HFFc6 (cell line): ENCODE measurements around the gene ATXN7. TPM values are rescaled to one million over a fixed set of nuclear protein-coding genes. Genes with fewer than 3 reads are reported as not detected.

Experiments
- DNase-seq: peaks from one replicate; pipeline ENCODE4 v3.0.0-alpha.2; 2018
- H3K27ac Mint-ChIP-seq: 2 replicates; pipeline ENCODE4 v1.8.0; 2020; ENCODE audit warnings: mild to moderate bottlenecking, mixed read lengths
- H3K27me3 Mint-ChIP-seq: 2 replicates; pipeline ENCODE4 v1.8.0; 2021; ENCODE audit warnings: mild to moderate bottlenecking, moderate library complexity, mixed read lengths; ENCODE audit not compliant: insufficient read depth
- H3K36me3 Mint-ChIP-seq: 2 replicates; pipeline ENCODE4 v1.8.0; 2021; ENCODE audit warnings: low read depth, mixed read lengths
- H3K4me1 Mint-ChIP-seq: 2 replicates; pipeline ENCODE4 v1.8.0; 2020; ENCODE audit warnings: low read depth, mixed read lengths
- H3K4me3 Mint-ChIP-seq: 2 replicates; pipeline ENCODE4 v1.8.0; 2020; ENCODE audit warnings: mild to moderate bottlenecking, moderate library complexity, mixed read lengths
- H3K9me3 Mint-ChIP-seq: 2 replicates; pipeline ENCODE4 v1.8.0; 2020; ENCODE audit warnings: mild to moderate bottlenecking, mixed read lengths
- CTCF ChIP-seq: fragments of 200-600 bp; sonication (generic); IDR thresholded peaks from 2 replicates; pipeline ENCODE4 v1.5.0; 2021; ENCODE audit warnings: antibody characterized with exemption, mild to moderate bottlenecking
- total RNA-seq, 6 experiments: library from RNA; stranded (reverse); fragmentation: NEBNext Ultra II Directional; extraction: Animal tissue kit (Norgen Biotek cat#: 25700); gene quantifications; 2 replicates in 1 of 6; 3 replicates in 5 of 6; pipeline ENCODE4 v1.2.3, GENCODE V29; 2021

Gene ATXN7
- total RNA-seq, 6 experiments from 2014 or later, result 11.5 to 18.4 (median 15.2) TPM

GRCh38 chr3:64046592-64046991 lies 182.9 kb downstream of the ATXN7 start:
- H3K9me3 Mint-ChIP-seq, result no peaks in the 10 kb centered on the region
- peaks cover 27% of the 10 kb centered on the region for H3K4me1 Mint-ChIP-seq
- H3K27ac Mint-ChIP-seq, result no peak overlapping the region
- no peaks in the 10 kb centered on the region for H3K27me3 Mint-ChIP-seq
- no peak overlapping the region for H3K4me3 Mint-ChIP-seq
- H3K36me3 Mint-ChIP-seq, result no peaks in the 10 kb centered on the region
- no peak for TF ChIP-seq CTCF
- DNase-seq, result no peak

DNA sequence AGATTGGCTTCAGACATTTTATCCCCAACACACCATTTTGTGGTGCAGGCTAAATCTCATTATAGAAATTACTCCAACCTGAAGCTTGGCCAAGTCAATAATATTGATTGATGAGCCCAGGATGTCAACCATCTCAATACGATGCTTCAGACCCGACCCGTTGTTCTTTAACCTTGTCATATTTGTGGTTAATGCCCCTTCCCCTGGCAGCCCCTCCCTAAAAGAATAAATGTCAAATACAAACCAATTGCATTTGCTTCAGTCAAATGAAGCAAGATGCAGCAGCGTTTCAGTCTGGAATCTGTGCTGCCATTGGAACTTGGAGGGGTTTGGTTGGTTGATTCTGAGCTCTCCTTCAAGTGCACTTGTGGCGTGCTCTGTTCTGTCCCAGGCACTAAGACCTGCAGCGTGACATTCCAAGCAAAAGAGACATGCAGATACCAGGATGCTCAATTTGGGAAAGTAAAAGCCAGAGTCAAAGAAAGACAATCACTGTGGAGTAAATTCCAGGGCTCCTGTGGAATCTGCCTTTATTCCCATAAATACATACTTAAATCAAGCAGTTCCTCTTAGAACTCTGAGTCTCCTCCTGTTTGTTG lies 183.4 kb downstream of the ATXN7 start:
- TF ChIP-seq CTCF, result no peak
- no peak for DNase-seq
- Mint-ChIP-seq H3K27me3 (no peaks in the 10 kb centered on the region), H3K4me3 (no peak overlapping the region), H3K27ac (no peak overlapping the region), H3K4me1 (peaks cover 27% of the 10 kb centered on the region), H3K36me3 (no peaks in the 10 kb centered on the region), H3K9me3 (no peaks in the 10 kb centered on the region)

DNA sequence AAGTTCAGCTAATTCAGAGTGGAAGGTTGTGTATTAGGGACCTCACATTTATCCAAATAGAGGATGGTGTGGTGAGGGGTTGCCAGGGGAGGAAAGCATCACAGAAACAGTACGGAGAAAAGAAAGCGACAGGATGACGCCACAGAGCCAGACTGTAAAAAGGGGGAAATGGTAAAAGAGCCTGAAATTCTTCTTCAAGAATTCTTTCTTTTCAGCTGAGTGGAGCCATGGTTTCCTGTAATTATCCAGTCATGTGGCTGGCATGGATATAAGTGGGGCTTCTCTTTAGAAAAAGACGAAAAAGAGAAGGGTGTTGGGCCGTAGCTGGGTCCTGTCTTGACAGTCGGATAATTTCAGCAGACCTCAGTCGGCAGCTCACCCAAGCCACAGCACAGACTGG lies 184.1 kb downstream of the ATXN7 start:
- no peak for TF ChIP-seq CTCF
- Mint-ChIP-seq H3K36me3 (no peaks in the 10 kb centered on the region), H3K4me1 (peaks cover 27% of the 10 kb centered on the region), H3K4me3 (no peak overlapping the region), H3K9me3 (no peaks in the 10 kb centered on the region), H3K27me3 (no peaks in the 10 kb centered on the region), H3K27ac (no peak overlapping the region)
- no peak for DNase-seq

DNA sequence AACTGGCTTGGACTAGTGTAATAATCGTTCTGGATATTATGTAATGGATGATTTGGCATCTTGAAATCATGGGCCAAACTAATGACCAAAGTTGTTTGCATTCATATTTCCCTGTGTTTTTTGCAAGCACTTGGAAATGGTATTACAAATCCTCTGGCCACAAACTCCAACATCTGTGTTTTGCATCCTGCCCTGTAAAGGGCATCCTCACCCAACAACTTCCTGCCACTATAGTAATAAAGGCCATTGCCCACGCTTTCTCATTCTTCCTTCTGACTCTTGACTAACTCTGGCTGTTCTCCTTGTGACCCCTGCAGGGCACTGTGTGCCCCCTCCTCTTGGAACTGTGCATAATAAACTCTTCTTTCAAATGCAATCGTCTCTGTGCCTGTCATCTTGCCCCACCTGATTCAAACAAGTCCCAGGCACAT lies 185.0 kb downstream of the ATXN7 start:
- Mint-ChIP-seq H3K9me3 (no peaks in the 10 kb centered on the region), H3K27me3 (no peaks in the 10 kb centered on the region)

GRCh38 chr3:64049136-64049535 lies 185.5 kb downstream of the ATXN7 start:
- peak; percentile 69 for DNase-seq
- Mint-ChIP-seq H3K4me3 (peak overlapping the region; percentile 16; the same call in 1 of the 2 replicates), H3K36me3 (no peaks in the 10 kb centered on the region), H3K27me3 (no peaks in the 10 kb centered on the region), H3K9me3 (no peaks in the 10 kb centered on the region), H3K4me1 (peaks cover 27% of the 10 kb centered on the region), H3K27ac (peak overlapping the region; percentile 72)
- no peak for TF ChIP-seq CTCF

More for the DNA sequence above, 185.0 kb downstream of the ATXN7 start:
- Mint-ChIP-seq H3K36me3 (no peaks in the 10 kb centered on the region), H3K27ac (peak overlapping the region; percentile 72), H3K4me3 (peak overlapping the region; percentile 16; the same call in 1 of the 2 replicates), H3K4me1 (peaks cover 27% of the 10 kb centered on the region)
- DNase-seq, result peak; percentile 23
- no peak for TF ChIP-seq CTCF
